SK-N-MC (cell line): ENCODE measurements around the gene KRT72.

Experiments used
- DNase-seq: peaks from one replicate; pipeline ENCODE4 v3.0.0-alpha.2; 2011; ENCODE audit warnings: low read depth, low spot score
- H3K27ac ChIP-seq: fragments of 200-600 bp; sonication (generic); 2 replicates; pipeline ENCODE4 v1.5.1; 2016; ENCODE audit warnings: mixed run types
- H3K36me3 ChIP-seq: fragments of 200-600 bp; sonication (generic); 2 replicates; pipeline ENCODE4 v1.6.1; 2017; ENCODE audit warnings: antibody characterized with exemption, low read length, mixed read lengths; ENCODE audit not compliant: insufficient read depth
- H3K4me3 ChIP-seq: fragments of 200-600 bp; sonication (generic); 2 replicates; pipeline ENCODE4 v1.5.1; 2016
- H3K9ac ChIP-seq: fragments of 200-600 bp; sonication (generic); 2 replicates; pipeline ENCODE4 v1.8.0; 2017; ENCODE audit warnings: mixed run types, mixed read lengths; ENCODE audit not compliant: insufficient read length
- H3K9me3 ChIP-seq: fragments of 200-600 bp; sonication (generic); 2 replicates; pipeline ENCODE4 v1.6.1; 2017; ENCODE audit warnings: low read depth, mild to moderate bottlenecking, antibody characterized with exemption, low read length, moderate library complexity, mixed read lengths
- EZH2 ChIP-seq: fragments of 200-600 bp; sonication (generic); IDR thresholded peaks from one replicate; pipeline ENCODE4 v1.6.1; 2017; ENCODE audit warnings: antibody characterized with exemption
- FOXP2 ChIP-seq: optimal IDR thresholded peaks from 2 replicates; pipeline ENCODE3; 2011; ENCODE audit warnings: mild to moderate bottlenecking, moderate library complexity; ENCODE audit not compliant: insufficient read depth; ENCODE audit errors: extremely low read length, control extremely low read depth
- POLR2AphosphoS5 ChIP-seq: IDR thresholded peaks from 2 replicates; pipeline ENCODE4 v1.6.1; 2012; ENCODE audit warnings: mild to moderate bottlenecking, low read depth, low read length, borderline replicate concordance

KRT72 gene

DNA sequence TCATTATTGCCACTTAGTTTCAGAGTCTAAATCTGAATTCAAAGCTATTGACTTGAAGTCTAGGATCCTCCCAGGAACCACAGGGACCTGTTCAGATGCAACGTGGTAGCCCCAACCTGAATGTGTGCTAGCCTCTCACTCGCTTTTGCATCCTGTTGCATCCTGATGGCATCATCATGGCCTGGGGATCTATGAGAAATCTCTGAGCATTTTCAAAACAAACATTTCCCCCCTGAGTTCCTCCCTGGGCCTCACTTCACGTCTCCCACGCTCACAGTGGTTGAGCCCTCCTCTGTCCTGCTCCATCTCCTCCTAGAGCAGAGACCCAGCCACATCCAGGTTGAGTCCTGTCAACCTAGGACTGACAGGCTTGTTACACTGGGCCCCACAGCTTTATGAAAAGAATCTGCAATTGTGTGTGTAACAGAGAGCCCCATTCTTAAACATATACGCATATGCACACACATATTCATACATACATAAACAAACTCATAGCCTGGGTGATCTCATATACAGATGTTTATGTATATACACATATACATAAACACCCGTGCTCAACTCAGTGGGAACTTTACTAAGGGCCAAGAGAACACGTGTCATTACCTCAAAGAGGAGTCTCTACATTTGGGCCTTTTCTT, 5.4 kb upstream of the KRT72 start:
- no peak for DNase-seq
- H3K9me3 ChIP-seq: no peaks in the 10 kb centered on the region
- H3K27ac ChIP-seq: no peak overlapping the region
- TF ChIP-seq POLR2AphosphoS5: no peak
- TF ChIP-seq EZH2: no peak
- TF ChIP-seq FOXP2: no peak
- H3K4me3 ChIP-seq: no peak overlapping the region
- no peak overlapping the region for H3K9ac ChIP-seq
- H3K36me3 ChIP-seq: no peaks in the 10 kb centered on the region

DNA sequence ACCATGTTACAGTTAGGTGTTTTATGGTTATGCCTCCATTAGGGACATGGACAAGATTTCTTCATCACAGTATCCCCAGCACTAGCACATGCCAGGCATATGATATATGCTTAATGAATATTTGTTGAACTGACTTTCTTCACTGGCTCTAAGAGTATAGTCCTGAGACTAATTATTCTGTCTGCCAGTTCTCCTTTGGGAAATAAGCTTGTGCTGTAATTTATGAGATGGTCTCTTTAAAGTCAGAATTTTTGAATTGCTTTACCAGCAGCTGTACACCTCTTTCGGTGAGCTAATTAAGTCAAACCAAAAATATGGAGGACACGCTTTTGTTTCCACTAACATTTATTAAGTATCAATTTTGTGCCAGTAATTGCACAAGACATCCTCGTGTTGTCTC, 4.8 kb upstream of the KRT72 start:
- Histone ChIP-seq H3K9me3 (no peaks in the 10 kb centered on the region), H3K4me3 (no peak overlapping the region), H3K27ac (no peak overlapping the region), H3K9ac (no peak overlapping the region), H3K36me3 (no peaks in the 10 kb centered on the region)
- TF ChIP-seq FOXP2: no peak
- TF ChIP-seq POLR2AphosphoS5: no peak
- no peak for TF ChIP-seq EZH2
- no peak for DNase-seq

GRCh38 chr12:52605542-52605941, 4.3 kb upstream of the KRT72 start:
- H3K9ac ChIP-seq: no peak overlapping the region
- DNase-seq: no peak
- H3K9me3 ChIP-seq: no peaks in the 10 kb centered on the region
- no peak overlapping the region for H3K27ac ChIP-seq
- no peak for TF ChIP-seq FOXP2
- TF ChIP-seq EZH2: no peak
- TF ChIP-seq POLR2AphosphoS5: no peak
- no peaks in the 10 kb centered on the region for H3K36me3 ChIP-seq
- no peak overlapping the region for H3K4me3 ChIP-seq

- no peak for DNase-seq
These were observed 3.6 kb upstream of the KRT72 start for GRCh38 chr12:52604859-52605258.

GRCh38 chr12:52603314-52603713, 2.1 kb upstream of the KRT72 start:
- no peak for DNase-seq
- Histone ChIP-seq H3K9ac (no peak overlapping the region), H3K36me3 (no peaks in the 10 kb centered on the region), H3K4me3 (no peak overlapping the region), H3K9me3 (no peaks in the 10 kb centered on the region), H3K27ac (no peak overlapping the region)
- TF ChIP-seq FOXP2 (no peak), POLR2AphosphoS5 (no peak), EZH2 (no peak)

More at GRCh38 chr12:52604859-52605258, 3.6 kb upstream of the KRT72 start:
- Histone ChIP-seq H3K9me3 (no peaks in the 10 kb centered on the region), H3K27ac (no peak overlapping the region), H3K4me3 (no peak overlapping the region), H3K36me3 (no peaks in the 10 kb centered on the region), H3K9ac (no peak overlapping the region)
- no peak for TF ChIP-seq EZH2
- no peak for TF ChIP-seq POLR2AphosphoS5
- TF ChIP-seq FOXP2: no peak

DNA sequence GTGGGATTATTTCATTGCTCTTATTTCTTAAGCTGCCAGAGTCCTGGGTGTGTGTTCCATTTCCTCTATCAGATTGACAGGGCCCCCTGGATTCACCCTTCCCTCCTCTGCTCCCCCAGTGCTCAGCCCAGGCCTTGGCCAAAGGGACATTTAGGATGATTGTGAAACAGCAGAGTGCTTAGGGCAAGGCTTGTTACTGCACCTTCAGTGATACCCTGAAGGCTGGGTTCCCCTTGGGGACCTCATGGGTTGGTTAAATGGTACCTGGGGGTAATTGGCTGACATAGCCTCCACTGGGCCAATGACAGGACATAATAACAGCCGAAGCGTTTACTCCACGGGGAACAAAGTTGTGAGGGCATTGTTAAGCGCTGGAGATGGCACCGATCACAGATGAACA, 1.3 kb upstream of the KRT72 start:
- no peak overlapping the region for H3K4me3 ChIP-seq
- TF ChIP-seq EZH2 (no peak), FOXP2 (no peak), POLR2AphosphoS5 (no peak)
- no peaks in the 10 kb centered on the region for H3K9me3 ChIP-seq

GRCh38 chr12:52601671-52602070, 408 bp upstream of the KRT72 start:
- Histone ChIP-seq H3K4me3 (no peak overlapping the region), H3K9ac (no peak overlapping the region), H3K27ac (no peak overlapping the region), H3K9me3 (no peaks in the 10 kb centered on the region), H3K36me3 (no peaks in the 10 kb centered on the region)
- TF ChIP-seq FOXP2 (no peak), POLR2AphosphoS5 (no peak), EZH2 (no peak)
- no peak for DNase-seq

More for the DNA sequence above, 1.3 kb upstream of the KRT72 start:
- H3K27ac ChIP-seq: no peak overlapping the region
- no peak for DNase-seq
- no peak overlapping the region for H3K9ac ChIP-seq
- no peaks in the 10 kb centered on the region for H3K36me3 ChIP-seq

DNA sequence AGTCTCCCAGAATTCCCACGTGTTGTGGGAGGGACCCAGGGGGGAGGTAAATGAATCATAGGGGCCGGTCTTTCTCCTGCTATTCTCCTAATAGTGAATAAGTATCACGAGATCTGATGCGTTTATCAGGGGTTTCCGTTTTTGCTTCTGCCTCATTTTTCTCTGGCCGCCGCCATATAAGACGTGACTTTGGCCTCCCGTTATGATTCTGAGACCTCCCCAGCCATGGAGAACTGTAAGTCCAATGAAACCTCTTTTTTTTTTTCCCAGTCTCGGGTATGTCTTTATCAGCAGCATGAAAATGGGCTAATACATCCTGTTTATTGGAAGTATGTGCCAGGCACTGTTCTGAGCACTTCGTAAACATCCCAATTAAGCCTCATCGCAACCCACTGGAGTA, 788 bp downstream of the KRT72 start:
- no peak for TF ChIP-seq FOXP2
- TF ChIP-seq POLR2AphosphoS5: no peak
- no peak for TF ChIP-seq EZH2
- Histone ChIP-seq H3K4me3 (no peak overlapping the region), H3K36me3 (no peaks in the 10 kb centered on the region), H3K27ac (no peak overlapping the region), H3K9me3 (no peaks in the 10 kb centered on the region), H3K9ac (no peak overlapping the region)
- no peak for DNase-seq

DNA sequence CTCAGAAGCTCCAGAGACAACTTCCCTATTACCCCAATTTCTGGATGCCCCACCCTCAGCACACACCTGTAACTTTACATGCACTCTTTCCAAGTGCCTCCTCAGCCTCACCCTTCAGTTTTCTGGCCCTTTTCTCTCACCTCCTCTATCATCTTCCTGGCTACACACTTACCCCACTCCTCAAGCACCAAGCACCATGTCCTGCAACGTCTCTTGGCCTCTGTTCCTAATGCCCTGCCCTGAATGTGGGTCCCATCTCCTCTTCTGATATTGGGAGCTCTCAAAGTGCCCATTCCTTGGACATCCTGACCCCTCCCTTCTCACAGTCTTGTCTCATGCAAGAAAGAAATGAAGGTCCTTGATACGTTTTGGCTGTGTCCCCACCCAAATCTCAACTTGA, 1.2 kb downstream of the KRT72 start:
- Histone ChIP-seq H3K9ac (no peak overlapping the region), H3K36me3 (no peaks in the 10 kb centered on the region), H3K27ac (no peak overlapping the region), H3K9me3 (no peaks in the 10 kb centered on the region), H3K4me3 (no peak overlapping the region)
- no peak for DNase-seq
- TF ChIP-seq POLR2AphosphoS5: no peak
- no peak for TF ChIP-seq FOXP2
- no peak for TF ChIP-seq EZH2
